HG03039 (cell line): Measurements from ENCODE around the gene JPH2.
A peak's percentile ranks its signal among the peaks of the same experiment; 100 is the strongest.
"Not testable (repeated sequence)": the region's sequence is repeated elsewhere in the genome, so short reads cannot be mapped to it uniquely, and the experiment has no call there.

Experiments
- ATAC-seq: cut with Tn5 transposase; IDR thresholded peaks from one replicate; pipeline ENCODE4 v1.9.1; 2021; ENCODE audit warnings: mild to moderate bottlenecking, moderate library complexity; ENCODE audit not compliant: unreplicated experiment

The JPH2 gene

DNA sequence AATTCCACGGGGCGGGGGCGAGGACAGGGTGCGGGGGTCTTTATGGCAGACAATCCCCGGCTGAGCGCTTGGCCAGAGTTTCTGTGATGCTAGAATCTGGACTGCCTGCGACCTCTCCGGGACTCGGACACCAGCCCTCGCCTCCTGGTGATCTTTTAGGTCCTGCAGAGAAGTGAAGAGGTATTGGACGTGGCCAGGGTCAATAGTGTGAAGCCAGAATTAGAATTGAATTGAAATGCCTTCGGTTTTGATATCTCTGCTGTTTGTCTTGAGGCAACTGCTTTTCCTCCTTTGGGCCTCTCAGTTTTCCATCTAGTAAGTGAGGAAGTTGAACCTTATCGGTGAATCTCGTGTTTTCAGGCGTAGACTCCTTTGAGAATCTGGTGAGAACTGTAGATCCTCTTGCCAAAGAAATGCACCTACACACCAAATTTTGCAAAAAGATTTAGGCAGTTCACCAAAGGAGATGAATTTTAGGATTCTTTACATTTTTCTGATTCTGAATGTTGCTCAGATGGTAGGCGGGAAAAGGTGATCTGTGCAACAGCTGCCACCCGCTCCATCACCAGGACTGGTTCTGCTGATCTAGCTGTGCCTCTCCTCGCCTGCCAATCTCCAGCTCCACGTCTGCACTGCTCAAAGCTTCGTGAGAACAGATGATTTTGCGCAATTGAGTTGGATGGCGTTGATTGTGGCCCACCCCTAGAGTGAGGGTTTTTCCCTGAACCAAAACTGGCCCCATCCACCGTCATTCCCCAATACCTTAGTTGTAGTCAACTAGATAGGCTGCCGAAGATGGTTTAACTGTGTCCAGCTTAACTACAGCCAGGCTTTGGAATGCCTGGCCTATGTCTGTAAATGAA is 24.4 kb upstream of the JPH2 start:
- ATAC-seq, result peak; percentile 9

DNA sequence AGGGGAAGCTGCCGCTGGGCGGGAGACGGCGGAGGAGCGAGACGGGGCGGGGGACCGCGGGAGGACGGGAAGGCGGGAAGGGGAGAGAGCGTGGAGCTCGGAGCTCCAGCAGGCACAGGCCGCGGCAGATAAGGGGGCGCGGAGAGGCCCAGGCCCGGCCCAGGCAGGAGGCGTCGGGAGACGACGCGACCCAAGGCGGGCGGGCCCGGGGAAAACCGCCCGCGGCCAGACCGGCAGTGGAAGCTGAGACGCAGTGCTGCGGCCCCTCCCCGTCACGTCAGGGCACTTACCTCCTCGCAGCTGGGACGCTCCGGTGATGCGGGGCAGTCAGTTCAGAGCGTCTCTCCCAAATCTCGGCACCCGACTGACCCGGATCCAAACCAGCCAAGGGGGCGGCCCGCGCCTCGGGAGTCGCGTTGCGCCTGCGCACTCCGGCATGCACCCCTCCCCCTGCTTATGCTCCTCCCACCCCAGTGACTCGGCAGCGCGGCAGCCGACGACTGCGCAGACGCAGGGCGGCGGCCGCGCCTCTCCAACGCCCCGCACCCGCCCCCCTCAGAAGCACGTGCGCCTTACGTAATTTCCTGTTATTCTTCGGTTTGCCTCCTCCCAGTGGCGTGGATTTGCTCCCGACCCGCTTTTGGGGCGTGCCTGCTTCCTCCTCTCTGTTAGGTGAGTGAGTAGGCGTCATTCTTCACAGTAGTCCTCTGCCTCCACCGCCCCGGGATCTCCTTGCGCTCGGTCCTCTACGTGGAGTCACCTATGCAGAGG is 23.6 kb upstream of the JPH2 start, which contains the start of gene OSER1:
Gene OSER1 (minus strand): TSS at position 366 of the 771 bp plus-strand sequence. CDS start 3,814 bp downstream, outside the sequence.
- peak; percentile 66 for ATAC-seq

DNA sequence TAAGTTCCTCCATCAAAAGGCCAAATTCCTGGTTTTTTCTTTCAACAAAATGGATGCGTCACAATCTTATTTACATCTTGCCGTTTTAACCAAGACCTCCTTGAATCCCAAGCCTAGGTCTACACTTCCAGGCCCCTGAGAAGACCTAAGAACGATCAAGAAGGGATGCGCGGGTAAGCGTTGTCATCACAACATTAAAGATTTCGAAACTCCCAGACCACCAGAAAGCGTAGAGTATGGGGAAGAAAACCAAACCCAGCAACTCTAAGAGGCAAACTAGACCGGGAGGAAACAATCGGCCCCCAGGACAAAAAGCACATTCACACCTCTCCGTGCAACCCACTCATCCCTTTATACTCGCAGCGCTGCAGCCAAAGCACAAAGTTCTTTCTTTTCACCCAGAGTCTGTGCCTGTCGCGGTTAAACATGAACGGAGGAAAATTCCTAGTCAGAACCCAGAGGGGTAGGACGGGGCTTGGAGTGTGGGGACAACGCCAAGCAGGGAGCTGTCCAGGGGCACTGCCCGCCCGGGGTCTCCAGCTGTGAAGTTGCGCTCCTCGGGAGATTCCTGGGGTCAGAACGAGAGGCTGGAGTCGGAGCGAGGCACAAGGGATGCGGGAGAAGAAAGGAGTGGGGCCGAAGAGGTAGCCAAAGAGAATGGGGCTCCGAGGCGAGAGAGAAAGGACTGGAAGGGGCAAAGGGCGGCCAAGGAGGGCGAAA is 22.9 kb upstream of the JPH2 start:
- ATAC-seq, result no peak

DNA sequence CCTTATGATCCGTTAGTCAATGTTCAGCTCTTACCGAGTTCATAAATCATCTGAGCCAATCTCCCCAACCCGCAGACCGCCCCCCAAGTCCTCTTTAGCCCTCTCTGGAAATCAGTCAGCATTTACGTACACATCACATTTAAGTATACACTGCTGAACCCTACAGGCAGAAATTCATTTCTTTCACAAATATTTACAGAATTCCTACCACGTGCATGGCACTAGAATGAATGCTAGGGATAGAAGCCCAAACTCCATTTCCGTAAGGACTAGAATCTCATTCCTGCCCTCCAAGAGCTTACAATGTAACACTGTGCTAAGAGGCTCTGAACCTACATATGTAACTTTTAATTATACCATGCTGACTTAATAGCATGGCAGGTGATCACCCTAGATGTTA is 21.8 kb upstream of the JPH2 start:
- no peak for ATAC-seq

DNA sequence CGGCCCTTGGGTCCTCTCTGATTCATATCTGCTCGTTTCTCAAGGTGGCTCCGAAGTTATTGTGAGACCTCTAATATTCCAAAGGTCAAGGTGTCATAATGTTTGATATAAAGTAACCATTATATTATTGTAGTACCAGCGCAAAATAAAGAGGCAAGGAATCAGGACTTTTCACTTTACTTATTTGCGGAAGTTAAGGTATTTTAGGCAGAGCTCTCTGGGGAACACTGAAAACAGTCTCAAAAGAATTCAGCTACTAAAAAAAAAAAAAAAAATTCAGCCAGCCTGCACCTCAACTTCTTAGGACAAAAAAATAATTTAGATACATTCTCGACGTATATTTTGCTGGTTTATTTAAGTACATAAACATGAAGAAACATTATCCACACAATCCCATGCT is 21.2 kb upstream of the JPH2 start:
- no peak for ATAC-seq

DNA sequence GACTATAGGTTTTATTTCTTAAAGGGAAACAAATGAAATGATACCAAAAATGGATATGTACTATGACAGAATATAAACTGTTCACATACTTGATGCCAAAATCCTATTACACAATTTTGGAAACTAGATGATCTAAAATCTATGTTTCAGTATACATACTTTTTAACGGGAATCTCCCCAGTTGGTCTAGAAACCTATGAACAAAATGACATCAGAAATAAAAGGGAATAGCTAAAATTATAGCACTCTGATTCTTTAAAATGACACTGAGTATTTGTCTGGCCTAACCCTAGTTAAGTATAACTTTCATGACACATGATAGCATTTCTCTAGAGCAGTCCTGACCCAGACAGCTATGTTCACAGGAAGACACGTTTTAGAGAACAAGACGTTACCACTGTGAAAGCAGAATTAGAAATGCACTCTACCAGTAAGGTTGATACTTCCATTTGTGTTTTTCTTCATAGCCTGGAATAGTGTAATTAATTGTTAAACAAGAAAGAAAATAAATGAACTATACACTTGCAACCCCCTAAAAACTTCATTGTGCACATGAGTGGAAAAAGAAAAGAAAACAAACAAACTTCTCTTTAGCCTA is 20.2 kb upstream of the JPH2 start:
- ATAC-seq, result no peak

DNA sequence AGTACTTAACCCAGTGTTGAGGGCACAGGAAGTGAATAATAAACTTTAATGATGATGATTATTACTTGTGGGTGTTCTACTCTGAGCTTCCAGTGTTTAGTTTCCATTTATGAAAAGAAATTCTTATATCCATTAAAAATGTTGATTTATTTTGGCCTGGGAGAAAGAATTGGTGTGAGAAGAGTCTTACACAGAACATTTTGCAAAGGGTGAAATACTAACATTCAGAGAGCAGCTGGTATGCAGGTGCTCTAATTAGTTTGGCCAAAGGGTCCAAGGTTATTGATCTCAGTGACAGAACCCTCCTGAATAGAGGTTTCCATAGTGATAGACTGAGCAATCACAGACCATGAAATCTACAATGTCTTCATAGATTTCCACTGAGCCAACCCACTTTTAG is 19.1 kb upstream of the JPH2 start:
- no peak for ATAC-seq

DNA sequence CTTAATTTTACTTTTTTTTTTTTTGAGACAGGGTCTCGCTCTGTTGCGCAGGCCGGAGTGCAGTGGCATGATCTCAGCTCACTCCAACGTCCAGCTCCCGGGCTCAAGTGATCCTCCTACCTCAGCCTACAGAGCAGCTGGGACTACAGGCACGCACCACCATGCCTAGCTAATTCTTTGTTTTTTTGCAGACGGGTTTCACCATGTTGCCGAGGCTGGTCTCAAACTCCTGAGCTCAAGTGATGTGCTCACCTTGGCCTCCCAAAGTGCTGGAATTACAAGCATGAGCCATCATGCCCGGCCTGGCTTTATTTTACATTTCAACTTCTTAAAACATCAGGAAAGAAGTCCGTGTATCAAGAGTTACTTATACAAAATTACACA is 17.8 kb upstream of the JPH2 start:
- ATAC-seq, result no peak

DNA sequence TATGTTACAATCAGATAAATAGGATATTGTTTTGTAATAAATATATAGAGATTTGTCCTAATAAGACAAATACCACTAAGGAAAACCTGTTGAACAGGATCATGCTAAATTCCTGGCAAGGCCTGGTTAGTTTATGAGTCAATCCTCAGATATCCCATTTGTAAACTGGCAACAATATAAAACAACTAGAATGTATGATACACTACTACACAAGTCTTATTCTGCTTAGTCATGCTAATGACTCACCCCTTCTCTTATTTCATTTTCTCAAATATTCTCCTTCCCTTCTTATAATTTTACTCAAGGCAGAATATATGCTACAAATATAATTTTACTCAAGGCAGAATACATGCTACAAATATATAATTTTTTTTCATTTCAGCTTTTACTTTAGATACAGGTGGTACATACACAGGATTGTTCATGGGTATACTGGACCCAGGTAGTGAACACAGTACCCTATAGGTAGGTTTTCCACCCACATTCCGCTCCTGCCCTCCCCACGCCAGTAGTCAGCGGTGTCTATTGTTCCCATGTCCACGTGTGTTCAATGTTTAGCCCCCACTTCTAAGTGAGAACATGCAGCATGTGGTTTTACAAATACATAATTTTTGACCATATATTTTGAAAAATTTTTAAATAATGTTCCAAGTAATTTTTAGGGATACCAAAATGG is 17.3 kb upstream of the JPH2 start:
- ATAC-seq, result no peak

DNA sequence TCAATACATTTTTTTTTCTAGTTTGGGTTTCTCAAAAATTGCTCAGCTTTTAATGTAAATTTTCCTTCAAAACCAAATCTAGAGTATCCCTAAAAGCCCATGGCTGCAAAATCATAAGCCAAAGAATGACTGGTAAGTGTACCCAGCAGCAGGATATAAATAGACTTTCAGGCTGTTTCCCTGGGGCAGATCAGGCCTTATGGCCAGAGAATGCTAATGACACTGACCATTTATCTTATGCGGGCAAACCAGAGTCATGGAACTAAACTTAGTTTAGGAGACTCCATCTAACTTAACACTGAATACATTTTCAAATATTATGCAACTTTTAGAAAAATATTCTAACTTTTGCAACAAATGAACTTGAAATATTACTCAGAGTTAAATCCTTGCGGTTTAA is 16.2 kb upstream of the JPH2 start:
- ATAC-seq, result no peak

DNA sequence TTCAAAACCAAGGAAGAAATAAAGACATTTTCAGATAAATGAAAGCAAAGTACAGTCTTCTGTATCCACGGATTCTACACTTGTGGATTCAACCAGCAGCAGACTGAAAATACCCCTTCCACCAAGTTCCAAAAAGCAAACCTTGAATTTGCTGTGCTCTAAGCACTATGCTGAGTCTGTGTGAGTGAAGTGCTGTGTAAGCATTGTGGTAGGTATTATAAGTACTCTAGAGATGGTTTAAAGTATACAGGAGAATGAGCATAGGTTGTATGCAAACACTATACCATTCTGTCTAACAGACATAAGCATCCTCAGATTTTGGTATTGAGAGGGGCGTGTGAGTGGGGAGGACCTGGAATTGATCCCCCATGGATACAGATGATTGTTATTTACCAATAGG is 14.0 kb upstream of the JPH2 start:
- ATAC-seq, result no peak

DNA sequence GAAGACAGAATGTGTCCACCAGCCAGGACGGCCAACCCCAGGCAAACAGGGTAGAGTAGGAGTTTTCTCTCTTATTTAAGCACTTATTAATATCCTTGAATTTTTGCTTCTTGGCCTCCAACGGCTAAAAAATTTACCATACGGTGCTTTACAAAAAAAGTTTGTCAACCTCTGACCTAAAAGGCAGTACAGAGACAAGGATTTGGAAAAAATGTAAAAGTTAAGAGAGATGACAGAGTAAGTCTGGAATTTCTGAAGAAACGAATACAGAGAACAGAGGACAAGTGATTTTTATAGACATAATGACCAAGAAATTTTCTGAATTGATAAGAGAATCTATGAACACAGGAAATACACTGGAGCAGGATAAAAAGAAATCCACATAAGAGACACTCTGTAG is 13.4 kb upstream of the JPH2 start:
- ATAC-seq, result no peak

DNA sequence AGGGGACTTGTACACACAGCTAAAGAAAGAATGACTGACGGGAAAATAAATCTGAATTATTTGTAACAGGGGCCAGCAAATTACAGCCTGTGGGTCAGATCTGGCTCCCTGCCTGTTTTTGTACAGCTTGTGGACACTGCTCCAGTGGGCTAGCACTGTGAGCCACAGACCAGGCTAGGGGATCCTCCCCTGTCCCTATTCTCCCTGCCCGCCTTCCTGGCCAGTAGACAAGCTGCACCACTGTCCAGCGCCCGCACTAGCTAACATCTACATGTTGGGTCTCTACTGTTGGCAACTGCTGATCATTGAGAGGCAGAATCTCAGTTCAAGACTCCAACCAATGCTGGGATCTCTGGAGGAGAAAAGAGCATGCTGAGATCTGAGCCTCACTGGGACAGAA is 12.9 kb upstream of the JPH2 start:
- no peak for ATAC-seq

DNA sequence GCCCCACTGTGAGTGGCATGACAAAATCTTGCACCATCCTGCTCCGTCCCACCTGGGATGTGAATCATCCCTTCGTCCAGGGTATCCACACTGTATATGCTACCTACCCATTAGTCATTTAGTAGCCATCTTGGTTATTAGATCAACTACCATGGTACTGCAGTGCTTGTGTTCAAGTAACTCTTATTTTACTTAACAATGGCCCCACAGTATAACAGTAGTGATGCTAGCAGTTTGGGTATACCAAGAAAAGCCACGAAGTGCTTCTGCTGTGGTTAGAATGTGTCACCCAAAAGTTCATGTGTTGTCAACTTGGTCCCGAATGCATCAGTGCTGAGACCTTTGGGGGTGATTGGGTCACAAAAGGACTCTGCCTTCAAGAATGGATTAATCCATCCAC is 11.9 kb upstream of the JPH2 start:
- ATAC-seq, result no peak

DNA sequence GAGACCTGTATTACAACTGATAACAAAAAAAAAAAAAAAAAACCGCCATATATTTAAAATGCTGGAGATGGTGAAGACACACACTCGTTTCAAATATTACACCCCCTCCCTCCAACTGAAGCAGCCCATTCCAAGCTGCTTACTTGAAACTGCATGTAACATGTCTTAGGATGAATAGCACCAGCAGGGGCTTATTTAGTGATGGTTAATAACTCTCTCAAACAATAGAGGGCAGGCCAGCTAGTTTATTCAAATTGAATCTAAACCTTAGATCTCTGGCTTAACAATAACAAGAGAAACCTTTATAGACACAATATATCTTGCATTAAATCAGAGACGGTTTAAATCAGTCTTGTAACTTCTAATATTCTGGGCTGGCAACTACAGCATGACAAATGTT is 9.3 kb upstream of the JPH2 start:
- no peak for ATAC-seq

DNA sequence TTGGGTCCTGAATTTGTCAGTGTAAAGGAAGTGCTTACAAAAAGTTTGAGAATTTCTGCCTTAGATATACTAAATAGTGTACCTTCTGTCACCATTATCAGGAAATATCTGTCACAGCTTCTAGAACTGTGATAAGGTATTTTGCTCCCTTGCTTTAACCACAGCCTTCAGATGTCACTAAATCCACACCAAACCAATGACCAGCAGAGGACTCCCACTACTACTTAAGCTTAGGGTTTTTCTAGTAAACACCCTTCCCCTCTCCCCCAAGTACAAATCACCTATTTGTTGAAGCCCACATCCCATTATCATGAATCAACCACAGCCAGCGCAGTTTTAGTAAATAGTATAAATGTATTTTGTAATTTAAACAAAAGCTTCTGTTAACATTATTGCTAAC is 8.6 kb upstream of the JPH2 start:
- no peak for ATAC-seq

DNA sequence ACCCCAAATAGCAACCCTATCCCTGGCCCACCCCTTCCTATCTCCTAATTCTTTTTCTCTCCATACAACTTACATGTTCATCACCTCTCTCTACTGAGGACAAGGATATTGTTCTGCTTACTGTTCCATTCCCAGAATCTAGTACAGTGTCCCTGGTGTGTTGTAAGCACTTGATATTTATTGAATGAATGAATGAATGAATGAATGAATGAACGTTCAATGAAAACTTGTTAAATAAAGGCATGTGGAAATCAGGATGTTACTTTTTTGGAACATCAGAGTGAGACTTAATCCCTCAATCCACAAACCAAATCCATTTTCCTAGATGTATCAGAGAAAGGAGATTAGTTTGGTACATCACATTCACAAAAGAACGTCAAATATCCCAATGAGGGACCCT is 6.8 kb upstream of the JPH2 start:
- no peak for ATAC-seq

DNA sequence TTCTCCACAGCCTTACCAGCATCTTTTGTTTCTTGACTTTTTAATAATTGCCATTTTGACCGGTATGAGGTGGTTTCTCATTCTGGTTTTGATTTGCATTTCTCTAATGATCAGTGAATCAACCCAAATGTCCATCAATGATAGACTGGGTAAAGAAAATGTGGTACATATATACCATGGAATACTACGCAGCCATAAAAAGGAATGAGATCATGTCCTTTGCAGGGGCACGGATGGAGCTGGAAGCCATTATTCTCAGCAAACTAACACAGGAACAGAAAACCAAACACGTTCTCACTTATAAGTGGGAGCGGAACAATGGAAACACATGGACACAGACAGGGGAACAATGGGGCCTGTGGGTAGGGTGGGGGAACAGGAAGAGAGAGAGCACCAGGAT is 4.7 kb upstream of the JPH2 start:
- not testable (repeated sequence) for ATAC-seq

DNA sequence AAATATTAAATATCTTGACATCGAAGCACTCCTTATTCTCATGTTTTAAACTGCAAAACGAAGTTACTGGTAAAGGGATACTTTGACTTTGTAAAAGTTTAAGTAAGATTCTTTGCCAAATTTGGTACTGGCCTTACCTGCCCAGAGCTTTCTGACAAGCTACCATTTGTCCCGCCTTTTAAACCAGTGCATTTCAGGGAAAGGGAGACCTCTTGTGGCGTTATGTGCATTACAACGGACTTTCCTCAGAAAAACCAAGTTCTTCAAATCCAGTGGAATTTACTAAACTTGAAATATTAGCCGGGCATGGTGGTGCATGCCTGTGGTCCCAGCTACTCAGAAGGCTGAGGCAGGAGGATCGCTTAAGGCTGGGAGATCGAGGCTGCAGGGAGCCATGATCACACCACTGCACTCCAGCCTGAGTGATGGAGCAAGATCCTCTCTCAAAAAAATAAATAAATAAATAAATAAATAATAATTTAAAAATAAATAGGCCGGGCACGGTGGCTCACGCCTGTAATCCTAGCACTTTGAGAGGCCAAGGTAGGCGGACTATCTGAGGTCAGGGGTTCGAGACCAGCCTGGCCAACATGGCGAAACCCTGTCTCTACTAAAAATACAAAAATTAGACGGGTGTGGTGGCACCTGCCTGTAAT is 3.3 kb upstream of the JPH2 start:
- ATAC-seq, result not testable (repeated sequence)

DNA sequence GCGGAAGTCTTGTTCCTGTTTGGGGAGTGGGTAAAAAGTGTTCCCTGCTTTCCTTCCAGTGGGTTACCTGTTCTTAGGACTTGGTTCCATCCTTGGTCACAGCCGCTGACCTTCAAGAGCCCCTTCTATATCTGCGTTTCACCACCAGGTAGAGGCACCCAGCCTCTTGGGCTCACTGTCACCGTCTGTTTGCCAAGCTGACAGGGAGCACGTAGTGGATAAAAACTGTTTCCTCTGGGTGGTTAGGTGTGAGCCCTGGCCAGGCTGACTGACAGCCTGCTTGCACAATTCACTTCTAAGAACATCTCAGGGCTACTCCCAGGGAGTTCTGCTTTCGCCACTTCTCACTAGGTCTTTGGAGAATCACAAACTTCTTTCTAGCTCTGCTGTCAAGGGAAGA is 1.8 kb upstream of the JPH2 start:
- no peak for ATAC-seq
